GM19023 (cell line): ENCODE measurements around the gene NKAP.
"Not testable (repeated sequence)": the region's sequence is repeated elsewhere in the genome, so short reads cannot be mapped to it uniquely, and the experiment has no call there.

Source experiments
- ATAC-seq: cut with Tn5 transposase; IDR thresholded peaks from one replicate; pipeline ENCODE4 v1.9.1; 2021; ENCODE audit warnings: mild to moderate bottlenecking, moderate library complexity; ENCODE audit not compliant: unreplicated experiment

NKAP gene

DNA sequence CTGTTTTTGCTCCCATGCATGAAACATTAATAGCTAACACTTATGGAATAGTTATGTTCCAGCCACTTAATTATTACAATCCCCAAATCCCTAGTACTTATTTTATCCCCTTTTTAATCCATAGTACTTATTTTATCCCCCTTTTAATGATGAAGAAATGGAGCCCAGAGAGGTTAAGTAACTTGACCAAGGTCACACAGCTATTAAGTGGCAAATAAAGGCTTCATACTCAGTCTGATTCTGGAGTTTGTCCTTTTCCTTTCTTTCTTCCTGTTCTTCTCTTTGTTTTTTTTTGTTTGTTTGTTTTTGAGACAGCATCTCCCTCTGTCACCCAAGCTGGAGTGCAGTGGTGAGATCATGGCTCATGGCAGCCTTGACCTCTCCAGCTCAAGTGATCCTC is 2.2 kb downstream of the NKAP start:
- no peak for ATAC-seq

DNA sequence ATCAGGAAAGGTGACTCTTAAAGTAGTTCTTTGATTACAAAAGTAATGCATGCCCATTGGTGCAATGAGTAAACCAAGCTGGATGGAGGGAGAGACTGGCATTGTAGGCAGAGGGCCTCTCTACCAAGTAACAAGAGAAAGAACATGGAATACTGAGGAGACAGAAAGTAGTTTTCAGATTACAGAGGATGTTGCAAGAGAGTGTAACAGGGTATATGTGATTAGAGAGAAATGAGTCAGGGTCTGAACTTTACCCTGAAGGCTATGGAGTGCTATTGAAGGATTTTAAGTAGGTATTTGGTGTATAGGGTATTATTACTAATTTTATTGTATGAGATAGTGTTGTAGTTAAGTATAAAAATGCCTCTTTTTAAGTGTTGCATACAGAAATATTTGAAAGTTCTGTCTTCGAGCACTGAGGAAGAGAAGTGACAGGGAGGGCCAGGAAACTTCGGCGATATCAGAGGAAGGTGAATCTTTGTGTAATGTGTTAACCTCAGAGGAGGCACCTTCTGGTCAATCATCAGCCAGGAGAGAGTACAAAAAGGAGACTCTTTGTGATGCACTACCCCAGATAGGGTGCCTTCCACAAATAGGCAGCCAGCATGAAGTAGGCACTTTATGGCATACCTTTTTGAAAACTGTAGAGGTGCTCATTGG is 8.2 kb downstream of the NKAP start:
- no peak for ATAC-seq

DNA sequence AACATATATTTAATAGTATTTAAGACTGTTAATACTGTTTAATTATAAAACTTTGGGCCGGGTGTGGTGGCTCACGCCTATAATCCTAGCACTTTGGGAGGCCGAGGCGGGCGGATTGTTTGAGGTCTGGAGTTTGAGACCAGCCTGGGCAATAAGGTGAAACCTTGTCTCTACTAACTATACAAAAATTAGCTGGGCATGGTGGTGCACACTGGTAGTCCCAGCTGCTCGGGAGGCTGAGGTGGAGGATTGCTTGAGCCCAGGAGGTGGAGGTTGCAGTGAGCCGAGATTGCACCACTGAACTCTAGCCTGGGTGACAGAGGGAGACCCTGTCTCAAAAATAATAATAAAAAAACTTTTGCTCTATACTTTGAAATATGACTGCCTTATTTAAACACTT is 21.2 kb downstream of the NKAP start:
- not testable (repeated sequence) for ATAC-seq

DNA sequence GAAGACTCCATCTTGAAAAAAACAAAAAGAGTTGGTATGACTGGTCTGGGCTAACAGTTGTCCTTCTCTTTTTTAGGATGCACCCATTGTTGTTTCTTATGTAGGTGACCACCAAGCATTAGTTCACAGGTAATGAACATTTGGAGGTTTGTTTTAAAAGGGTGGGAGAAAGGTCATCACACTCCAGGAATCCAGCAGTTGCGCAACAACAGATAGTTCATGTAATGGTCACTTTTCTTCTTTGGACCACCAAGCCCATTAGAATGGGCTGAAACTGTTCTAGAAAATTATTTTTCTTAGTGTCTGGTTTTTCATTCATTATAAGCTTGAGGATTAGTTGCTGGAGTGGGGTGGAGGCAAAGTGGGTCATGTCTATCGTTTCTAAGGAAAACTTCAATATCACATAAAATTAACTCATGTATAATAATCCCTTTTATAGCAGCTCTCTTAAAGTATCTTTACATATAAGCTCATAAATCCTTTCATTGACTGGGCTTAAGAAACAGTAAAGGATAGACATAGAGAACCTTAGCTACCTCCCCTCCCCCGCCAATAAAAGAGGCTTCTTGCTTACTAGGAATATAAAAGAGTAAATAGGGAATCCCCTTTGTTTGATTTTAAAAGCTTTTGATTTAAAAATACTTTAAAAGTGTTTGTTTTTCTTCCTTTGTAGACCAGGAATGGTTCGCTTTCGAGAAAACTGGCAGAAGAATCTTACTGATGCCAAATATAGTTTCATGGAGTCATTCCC is 23.5 kb downstream of the NKAP start:
- ATAC-seq: no peak

DNA sequence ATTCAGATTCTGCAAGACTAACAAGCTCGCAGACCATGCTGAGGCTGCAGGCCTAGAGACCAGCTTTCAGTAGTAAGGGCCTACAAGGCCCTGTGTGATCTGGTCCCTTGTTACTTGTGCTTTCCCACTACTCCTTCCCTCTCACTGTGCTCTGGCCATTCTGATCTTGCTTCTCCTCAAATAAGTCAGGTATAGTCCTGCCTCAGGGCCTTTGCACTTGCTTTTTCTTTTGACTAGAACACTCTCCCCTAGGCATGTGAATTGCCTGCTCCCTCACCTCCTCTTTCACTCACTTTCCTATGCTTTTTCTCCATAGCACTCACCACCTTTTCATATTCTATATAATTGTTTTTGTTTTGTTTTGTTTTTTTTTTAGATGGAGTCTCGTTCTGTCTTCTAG is 25.7 kb downstream of the NKAP start:
- no peak for ATAC-seq

DNA sequence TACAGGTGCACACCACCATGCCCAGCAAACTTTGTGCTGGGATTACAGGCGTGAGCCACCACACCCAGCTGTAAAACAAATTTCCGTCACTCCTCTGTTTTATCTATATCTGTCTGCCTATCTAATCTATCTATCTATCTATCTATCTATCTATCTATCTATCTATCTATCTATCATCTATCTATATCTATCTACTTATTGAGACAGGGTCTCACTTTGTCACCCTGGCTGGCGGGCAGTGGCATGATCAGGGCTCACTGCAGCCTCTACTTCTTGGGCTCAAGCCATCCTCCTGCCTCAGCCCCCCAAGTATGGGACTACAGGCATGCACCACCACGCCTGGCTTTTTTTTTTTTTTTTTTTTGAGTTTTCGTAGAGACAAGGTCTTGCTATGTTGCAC is 27.2 kb downstream of the NKAP start:
- no peak for ATAC-seq

DNA sequence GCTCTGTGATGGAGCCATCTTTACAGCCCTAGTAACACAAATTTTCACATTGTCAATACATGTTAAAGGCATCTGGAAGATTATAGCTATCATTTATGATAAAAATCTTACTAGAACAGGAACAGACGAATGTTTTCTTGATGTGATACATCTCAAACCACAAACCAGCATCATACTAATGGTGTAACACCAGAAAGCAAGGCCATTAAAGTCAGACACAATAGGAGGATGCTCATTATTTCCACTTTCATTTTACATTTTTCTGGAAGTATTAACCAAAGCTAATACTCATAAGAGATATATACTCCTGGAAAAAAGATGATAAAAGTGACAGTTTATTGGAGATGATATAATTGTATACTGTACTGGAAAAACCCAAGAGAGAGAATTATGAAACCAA is 42.6 kb downstream of the NKAP start:
- ATAC-seq: no peak

DNA sequence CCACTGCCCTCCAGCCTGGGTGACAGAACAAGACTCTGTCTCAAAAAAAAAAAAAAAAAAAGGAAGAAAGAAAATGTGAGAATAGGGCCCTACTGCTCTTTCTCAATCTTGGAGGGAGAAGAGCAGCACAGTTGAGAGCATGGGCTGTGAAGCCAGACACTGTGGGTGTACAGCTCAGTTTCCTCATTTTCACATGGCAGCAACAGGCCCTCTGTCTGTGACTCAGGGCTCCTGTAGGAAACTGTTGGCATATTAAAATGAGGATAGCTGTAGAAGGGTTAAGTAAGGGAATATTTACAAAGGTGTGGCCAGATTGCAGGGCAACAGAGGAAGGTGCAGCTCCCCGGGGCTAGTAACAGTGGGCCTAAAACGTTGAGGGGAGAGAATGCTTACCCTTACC is 44.4 kb downstream of the NKAP start:
- no peak for ATAC-seq

DNA sequence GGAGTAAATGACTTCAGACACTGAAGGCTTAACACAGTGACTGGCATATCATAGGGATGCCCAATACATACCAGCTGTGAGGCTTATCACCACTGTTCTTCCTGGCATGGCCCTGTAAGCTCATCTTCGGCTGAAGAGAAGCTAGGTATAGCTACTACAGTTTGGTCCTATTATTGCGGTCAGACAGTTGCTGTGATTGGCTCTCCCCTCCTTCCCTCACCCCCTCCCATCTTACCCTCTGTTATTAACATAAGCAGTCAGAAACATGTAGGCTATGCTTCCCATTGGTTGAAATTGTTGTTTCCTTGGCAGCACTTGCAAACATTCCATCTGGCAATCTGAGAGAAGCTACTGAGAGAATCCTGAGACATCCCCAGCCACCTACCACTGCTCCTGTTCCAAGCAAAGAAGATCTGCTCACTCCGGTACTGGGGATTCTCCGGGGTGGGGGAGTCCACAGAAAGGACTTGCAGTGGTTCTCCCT is 47.7 kb downstream of the NKAP start, which contains the start of gene AKAP14:
Gene AKAP14, plus strand, starts transcription at position 51 of the 484 bp plus-strand sequence. CDS start 7,331 bp downstream, outside the sequence.
- ATAC-seq: no peak

DNA sequence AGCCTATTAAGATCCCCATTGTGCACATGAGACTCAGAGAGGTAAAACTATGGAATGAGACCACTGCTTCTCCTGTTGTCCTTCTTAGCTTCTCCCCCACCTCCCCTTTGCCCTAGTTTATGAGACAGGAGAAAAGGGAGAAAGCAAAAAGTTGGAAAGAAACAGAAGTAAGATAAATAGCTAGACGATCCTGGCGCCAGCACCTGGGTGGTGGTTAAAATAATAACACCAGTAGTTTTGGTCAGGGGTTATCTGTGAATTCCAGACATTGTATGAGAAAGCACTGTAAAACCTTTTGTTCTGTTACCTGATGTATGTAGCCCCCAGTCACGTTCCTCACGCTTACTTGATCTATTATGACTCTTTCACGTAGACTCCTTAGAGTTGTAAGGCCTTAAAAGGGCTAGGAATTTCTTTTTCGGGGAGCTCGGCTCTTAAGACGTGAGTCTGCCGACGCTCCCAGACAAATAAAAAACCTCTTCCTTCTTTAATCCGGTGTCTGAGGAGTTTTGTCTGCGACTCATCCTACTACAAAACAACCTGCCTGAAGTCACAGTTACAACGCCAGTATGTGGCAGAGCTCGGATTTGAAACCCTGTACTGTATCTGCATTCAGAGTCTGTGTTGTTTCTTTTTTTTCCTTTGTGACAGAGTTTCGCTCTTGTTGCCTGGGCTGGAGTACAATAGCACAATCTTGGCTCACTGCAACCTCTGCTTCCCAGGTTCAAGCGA is 51.4 kb downstream of the NKAP start:
- ATAC-seq: not testable (repeated sequence)

DNA sequence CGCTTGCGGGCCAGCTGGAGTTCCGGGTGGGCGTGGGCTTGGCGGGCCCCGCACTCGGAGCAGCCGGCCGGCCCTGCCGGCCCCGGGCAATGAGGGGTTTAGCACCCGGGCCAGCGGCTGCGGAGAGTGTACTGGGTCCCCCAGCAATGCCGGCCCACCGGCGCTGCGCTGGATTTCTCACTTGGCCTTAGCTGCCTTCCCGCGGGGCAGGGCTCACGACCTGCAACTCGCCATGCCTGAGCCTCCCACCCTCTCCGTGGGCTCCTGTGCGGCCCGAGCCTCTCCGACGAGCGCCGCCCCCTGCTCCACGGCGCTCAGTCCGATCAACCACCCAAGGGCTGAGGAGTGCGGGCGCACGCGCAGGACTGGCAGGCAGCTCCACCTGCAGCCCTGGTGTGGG is 52.9 kb downstream of the NKAP start:
- ATAC-seq: not testable (repeated sequence)

DNA sequence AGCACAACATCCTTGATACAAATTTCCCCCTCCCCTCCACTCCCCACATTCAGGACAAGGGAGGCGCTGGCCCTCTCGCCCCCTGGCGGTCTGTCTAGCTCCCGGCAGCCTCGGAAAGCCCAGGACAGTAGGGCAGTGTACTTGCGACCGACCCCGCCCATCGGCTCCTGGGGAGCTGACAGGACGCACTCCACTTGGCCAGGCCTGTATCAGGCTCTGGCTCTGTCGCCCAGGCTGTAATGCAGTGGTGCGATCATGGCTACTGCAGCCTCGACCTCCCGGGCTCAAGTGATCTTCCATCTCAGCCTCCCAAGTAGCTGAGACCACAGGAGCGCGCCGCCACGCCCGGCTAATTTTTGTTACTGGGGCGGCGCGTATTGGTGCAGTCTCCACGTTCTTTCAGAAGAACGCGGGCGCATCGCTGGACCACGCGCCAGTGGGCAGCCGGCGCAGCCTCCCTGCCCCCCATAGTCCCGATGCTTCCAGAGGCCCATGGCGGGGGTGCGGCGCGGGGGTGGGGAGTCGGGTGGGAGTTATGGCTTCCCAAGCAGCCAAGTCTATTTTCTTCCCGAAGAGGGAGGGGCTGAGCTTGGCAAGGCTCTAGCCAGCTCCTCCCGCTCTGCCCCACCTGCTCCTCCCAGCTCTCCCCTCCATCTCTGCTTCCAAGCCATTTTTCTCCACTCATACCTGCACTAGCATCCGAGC is 55.7 kb downstream of the NKAP start:
- peak; percentile 86 for ATAC-seq

DNA sequence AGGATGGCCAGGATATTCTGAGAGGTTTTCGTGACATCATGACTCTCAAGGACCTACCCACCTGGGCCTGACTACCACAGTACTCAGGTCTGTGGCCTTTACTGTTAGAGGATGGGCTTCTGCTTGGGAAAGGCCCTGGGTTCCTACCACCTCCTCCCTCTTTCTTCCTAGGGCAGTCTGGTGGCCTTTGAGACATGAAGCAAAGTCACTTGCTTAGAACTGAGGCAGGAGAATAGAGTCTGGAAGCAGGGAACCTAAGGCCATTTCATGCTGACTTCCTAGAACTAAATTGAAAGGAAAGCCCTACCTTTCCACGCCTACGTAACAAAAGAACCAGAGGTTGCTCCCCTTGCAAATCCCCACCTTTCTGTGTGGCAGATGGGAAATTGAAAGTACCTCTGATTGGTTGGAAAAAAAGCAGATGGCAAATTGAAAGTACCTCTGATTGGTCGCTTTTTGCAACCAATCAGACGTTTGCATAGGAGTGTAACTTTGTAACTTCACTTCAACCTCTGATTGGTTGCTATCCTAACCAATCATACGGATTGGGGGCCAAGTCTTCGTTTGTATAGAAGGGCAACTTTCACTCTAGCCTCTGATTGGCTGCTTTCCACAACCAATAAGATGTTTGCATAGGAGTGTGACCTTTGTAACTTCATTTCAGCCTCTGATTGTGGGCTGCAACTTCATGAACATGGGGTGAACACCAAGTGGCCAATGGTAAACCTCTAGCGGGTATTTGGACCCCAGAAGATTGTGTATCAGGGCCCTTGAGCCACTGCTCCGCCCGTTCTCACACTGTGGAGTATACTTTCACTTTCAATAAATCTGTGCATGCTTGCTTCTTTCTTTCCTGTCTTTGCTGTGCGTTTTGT is 57.8 kb downstream of the NKAP start:
- no peak for ATAC-seq

DNA sequence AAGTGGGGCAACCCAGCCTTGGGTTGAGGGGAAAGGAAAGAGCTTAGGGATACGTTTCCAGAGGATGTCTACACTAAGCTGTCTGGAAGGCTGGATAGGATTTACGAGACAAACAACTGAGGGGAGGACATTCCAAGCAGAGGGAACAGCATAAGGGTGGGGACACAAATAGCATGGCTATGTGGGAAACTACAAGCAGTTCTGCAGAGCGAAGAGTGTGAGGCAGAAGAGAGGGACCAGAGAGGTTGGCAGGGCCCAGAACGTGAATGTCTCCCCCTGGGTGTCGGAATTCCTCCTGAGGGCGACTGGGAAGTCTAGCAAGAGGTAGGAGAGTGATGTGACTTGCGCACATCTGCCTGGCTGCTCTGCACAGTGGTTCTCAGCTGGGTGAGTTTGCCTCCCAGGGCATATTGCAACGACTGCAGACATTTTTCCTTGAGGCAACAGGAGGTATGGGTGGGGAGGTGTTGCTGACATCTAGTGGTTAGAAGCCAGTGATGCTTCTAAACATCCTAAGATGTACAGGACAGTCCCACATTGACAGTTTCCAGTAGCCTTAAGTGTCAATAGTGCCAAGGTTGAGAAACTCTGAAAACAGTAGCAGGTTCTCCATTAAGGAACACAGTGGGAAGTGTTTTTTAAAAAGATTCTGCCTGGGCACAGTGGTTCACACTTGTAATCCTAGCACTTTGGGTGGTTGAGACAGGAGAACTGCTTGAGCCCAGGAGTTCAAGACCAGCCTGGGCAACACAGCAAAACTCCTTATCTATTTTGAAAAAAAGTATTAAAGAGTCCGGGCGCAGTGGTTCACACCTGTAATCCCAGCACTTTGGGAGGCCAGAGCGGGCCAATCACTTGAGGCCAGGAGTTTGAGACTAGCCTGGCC is 62.8 kb downstream of the NKAP start:
- ATAC-seq: peak; percentile 81

DNA sequence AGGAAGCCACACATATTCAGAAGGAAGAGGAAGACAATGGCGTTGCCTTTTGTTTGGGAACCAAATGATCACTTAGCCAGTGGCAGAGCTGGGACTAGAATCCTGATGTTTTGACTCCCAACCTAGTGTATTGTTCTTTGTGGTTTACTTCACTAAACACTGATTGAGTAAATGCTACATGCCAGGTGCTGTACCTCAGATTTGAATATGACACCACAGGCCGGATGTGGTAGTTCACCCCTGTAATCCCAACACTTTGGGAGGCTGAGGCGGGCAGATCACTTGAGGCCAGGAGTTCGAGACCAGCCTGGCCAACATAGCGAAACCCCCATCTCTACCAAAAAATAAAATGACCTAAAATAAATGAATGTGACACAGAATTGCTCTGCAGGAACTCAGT is 63.5 kb downstream of the NKAP start:
- ATAC-seq: no peak

DNA sequence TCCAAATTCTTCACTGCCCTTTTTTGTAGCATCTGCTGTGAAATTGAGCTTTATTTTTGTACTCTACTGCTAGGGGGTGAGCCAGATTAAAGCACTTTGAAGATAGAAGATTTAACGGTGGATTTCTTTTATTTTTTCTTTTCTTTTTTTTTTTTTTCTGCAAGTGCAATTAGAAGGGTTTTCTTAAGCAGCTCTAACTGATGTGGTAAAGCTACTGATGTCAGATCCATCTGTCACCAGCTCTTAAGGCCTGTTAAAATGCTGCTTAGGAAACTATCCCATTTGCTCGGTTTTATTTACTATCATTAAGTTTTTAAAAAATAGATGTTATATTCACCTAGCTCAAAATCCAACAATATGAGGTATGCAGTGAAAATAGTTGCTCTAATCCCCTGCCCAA is 64.8 kb downstream of the NKAP start:
- ATAC-seq: no peak

DNA sequence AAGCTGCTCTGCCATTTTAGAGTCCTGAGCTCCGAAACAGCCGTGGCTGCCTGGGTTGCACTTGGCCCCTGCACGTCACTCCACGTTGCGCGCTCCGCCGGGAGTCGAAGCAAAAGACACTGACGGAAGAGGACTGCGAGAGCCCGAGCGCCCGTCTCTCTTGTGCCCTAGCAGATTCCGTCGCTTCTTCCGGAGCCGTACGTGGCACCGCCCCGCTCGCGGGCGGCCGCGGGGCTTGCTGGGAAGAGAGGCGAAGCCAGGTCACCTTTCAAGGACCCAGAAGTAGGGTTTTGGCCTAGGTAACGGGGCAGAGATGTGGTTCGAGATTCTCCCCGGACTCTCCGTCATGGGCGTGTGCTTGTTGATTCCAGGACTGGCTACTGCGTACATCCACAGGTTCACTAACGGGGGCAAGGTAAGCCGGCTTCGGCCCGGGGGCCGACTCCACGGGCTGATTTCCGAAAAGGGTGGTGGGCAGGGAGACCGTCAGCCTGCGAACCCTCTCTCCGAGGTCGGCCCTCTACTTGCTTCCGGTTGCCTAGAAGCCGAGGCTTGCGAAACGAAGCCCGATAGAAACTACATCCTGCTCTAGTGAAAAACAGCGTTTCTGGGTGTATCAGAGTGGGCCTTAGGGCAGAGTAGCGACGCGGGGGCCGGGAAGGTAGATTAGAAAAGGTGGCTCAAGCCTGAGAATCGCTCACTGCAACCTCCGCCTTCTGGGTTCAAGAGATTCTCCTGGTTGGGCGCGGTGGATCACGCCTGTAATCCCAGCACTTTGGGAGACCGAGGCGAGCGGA is 71.8 kb downstream of the NKAP start, which contains the start of the genes NDUFA1 and RNF113A:
Gene NDUFA1, plus strand, starts transcription at position 234 of the 797 bp plus-strand sequence. Its CDS starts 80 bp downstream, at position 314.
Gene RNF113A, minus strand, starts transcription at position 135 of the 797 bp plus-strand sequence. Its CDS starts 120 bp downstream, at position 15.
- ATAC-seq: peak; percentile 88

DNA sequence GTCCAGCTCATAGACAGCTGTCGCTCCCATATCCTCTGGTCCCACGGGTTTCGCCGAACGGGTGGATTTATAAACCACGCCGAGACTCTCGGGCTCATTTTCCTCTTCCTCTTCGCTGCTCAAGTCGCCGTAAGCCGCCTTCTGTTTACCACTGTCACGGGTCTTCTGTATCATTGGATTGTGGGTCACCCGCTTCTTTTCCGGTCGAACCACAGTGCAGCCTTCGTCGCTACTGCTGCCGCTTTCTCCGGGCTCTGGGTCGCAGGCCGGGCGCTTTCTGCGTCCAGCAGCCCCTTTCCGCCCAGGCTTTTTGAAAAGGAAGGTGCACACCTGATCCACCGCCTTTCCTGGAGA is 72.3 kb downstream of the NKAP start:
- peak; percentile 41 for ATAC-seq
